ENCODE results near the gene STAT5B.

DNA sequence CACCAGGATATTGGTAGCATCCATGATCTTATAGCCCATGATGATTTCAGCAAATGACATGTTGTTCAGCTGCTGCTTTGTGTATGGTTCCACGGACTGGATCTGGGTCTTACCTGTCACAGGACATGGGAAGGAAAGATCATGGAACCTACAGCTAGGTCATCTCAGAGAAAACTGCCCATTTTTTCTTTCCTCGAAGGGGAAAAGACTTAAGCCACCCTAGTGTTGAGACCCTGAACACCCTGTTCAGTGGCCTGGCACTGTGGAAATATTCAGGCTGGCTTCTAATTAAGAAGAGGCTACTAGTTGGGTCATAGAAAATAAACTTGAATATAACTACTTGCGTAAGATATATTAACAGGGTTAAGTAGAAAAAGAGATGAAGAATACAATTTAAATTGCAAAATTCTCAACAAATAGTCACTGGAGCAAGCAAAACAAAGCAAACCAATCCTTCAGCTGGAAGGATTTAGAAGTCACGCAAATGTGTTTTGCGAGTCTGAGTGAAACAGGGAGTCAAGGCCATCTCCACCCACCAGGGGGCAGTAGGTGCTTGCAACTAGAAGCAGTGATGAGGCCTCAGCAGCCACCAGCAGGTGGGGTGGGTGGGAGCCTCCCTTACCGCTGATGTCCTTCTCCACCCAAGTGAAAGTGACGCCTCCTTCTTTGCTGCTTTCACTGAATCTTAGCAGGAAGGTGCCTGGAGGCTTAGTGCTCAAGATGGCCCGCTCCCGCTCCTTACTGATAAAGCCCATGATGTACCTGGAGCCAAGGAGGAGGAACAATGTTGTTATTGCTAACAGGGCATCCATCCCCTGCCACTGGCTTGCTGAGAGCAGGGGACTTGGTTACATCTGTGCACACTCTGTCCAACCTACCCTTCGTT, 46.4 kb upstream of the STAT5B start:
- TF ChIP-seq, protein P1, sequence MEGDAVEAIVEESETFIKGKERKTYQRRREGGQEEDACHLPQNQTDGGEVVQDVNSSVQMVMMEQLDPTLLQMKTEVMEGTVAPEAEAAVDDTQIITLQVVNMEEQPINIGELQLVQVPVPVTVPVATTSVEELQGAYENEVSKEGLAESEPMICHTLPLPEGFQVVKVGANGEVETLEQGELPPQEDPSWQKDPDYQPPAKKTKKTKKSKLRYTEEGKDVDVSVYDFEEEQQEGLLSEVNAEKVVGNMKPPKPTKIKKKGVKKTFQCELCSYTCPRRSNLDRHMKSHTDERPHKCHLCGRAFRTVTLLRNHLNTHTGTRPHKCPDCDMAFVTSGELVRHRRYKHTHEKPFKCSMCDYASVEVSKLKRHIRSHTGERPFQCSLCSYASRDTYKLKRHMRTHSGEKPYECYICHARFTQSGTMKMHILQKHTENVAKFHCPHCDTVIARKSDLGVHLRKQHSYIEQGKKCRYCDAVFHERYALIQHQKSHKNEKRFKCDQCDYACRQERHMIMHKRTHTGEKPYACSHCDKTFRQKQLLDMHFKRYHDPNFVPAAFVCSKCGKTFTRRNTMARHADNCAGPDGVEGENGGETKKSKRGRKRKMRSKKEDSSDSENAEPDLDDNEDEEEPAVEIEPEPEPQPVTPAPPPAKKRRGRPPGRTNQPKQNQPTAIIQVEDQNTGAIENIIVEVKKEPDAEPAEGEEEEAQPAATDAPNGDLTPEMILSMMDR (IDR thresholded peaks at IDR 0.05): peak; percentile 98 to 100
- TF ChIP-seq POLR2AphosphoS5 (IDR thresholded peaks at IDR 0.05) (peak in 2 of 3 donors; percentile 83 to 86), POLR2A (IDR thresholded peaks at IDR 0.05) (no peak)

Data from suprapubic skin (tissue), 4 donors.